SK-N-SH (cell line): ENCODE measurements around the gene SLC1A7. TPM values are rescaled to one million over a fixed set of nuclear protein-coding genes. Genes with fewer than 3 reads are reported as not detected.

Experiments
- CTCF ChIA-PET: fragments of 300-600, 350-600 bp; formaldehyde crosslinking; extraction: SDS; loops from one replicate; lab custom pipeline; 2021; lab: Yijun Ruan, JAX
- POLR2A ChIA-PET: fragments of 350-600 bp; sonication (Branson Sonifier 250); formaldehyde crosslinking; extraction: SDS; loops from one replicate; lab custom pipeline; 2020; ENCODE audit warnings: antibody characterized with exemption, inconsistent platforms; lab: Yijun Ruan, JAX
- DNase-seq: peaks from one replicate; pipeline ENCODE4 v3.0.0; 2012
- H2AFZ ChIP-seq: fragments of 200-600 bp; sonication (generic); 2 replicates; pipeline ENCODE4 v1.8.1; 2016; ENCODE audit warnings: antibody characterized with exemption, mild to moderate bottlenecking, low read depth
- H3F3A ChIP-seq: fragments of 200-600 bp; sonication (generic); replicated peaks from 2 replicates; pipeline ENCODE3; 2016; ENCODE audit warnings: antibody characterized with exemption, mild to moderate bottlenecking; ENCODE audit not compliant: insufficient read depth
- H3K27ac ChIP-seq, 2 experiments: fragments of 200-500 bp in 1 of 2; fragments of 200-600 bp in 1 of 2; sonication (Bioruptor generic) in 1 of 2; sonication (generic), shearing (Covaris generic) in 1 of 2; 2 replicates each; pipeline versions ENCODE4 v1.5.1 to v1.6.1; 2014 to 2016; ENCODE audit warnings: low read depth in 2 of 2, inconsistent platforms in 1 of 2, low read length in 1 of 2, mild to moderate bottlenecking in 1 of 2, mixed read lengths in 1 of 2
- H3K27me3 ChIP-seq: fragments of 200-600 bp; sonication (generic), shearing (Covaris generic); 2 replicates; pipeline ENCODE4 v1.6.1; 2016; ENCODE audit warnings: mixed run types; ENCODE audit not compliant: insufficient read depth
- H3K36me3 ChIP-seq, 2 experiments: fragments of 200-500 bp in 1 of 2; fragments of 200-600 bp in 1 of 2; sonication (Bioruptor generic) in 1 of 2; sonication (generic) in 1 of 2; replicated peaks in 1 of 2; 2 replicates each; pipeline versions ENCODE3 to v1.5.1; 2014 to 2016; ENCODE audit warnings: low read length in 1 of 2, mild to moderate bottlenecking in 1 of 2; ENCODE audit not compliant: insufficient read depth in 2 of 2, control insufficient read depth in 1 of 2
- H3K4me1 ChIP-seq, 2 experiments: fragments of 200-500 bp in 1 of 2; fragments of 200-600 bp in 1 of 2; sonication (Bioruptor generic) in 1 of 2; sonication (generic), shearing (Covaris generic) in 1 of 2; 2 replicates each; pipeline versions ENCODE4 v1.5.1 to v1.6.1; 2014 to 2016; ENCODE audit warnings: low read depth in 1 of 2, low read length in 1 of 2, mixed run types in 1 of 2; ENCODE audit not compliant: insufficient read depth in 2 of 2, control insufficient read depth in 1 of 2
- H3K4me2 ChIP-seq: fragments of 200-600 bp; sonication (generic), shearing (Covaris generic); 2 replicates; pipeline ENCODE4 v1.6.1; 2017; ENCODE audit warnings: mixed run types
- H3K4me3 ChIP-seq, 2 experiments: fragments of 200-500 bp in 1 of 2; fragments of 200-600 bp in 1 of 2; sonication (Bioruptor generic) in 1 of 2; sonication (generic), shearing (Covaris generic) in 1 of 2; 2 replicates each; pipeline versions ENCODE4 v1.5.1 to v1.8.1; 2014 to 2016; ENCODE audit warnings: low read depth in 2 of 2, inconsistent platforms in 1 of 2, low read length in 1 of 2, mild to moderate bottlenecking in 1 of 2, mixed read lengths in 1 of 2, moderate library complexity in 1 of 2
- H3K79me2 ChIP-seq: fragments of 200-600 bp; sonication (generic); 2 replicates; pipeline ENCODE4 v1.8.1; 2017; ENCODE audit warnings: mild to moderate bottlenecking; ENCODE audit not compliant: insufficient read depth
- H3K9ac ChIP-seq: fragments of 200-600 bp; sonication (generic); 2 replicates; pipeline ENCODE4 v1.6.1; 2017; ENCODE audit warnings: mixed run types
- H3K9me2 ChIP-seq: fragments of 200-600 bp; sonication (generic); 2 replicates; pipeline ENCODE4 v1.6.1; 2017; ENCODE audit warnings: mixed run types
- H3K9me3 ChIP-seq: fragments of 200-600 bp; sonication (generic); 2 replicates; pipeline ENCODE4 v1.6.1; 2017; ENCODE audit warnings: mixed run types, mild to moderate bottlenecking, moderate library complexity
- H4K20me1 ChIP-seq: fragments of 200-600 bp; sonication (generic); 2 replicates; pipeline ENCODE4 v1.6.1; 2017; ENCODE audit warnings: mild to moderate bottlenecking, mixed run types; ENCODE audit not compliant: insufficient read depth
- EP300 ChIP-seq, 2 experiments: IDR thresholded peaks; 2 replicates each; pipeline versions ENCODE4 v1.4.0 to v1.6.1; 2012; ENCODE audit warnings: borderline replicate concordance in 1 of 2, low read depth in 1 of 2, low read length in 1 of 2
- FOXM1 ChIP-seq: IDR thresholded peaks from 2 replicates; pipeline ENCODE4 v1.4.0; 2012; ENCODE audit warnings: low read depth, mild to moderate bottlenecking
- GABPA ChIP-seq: IDR thresholded peaks from 2 replicates; pipeline ENCODE4 v1.4.0; 2012; ENCODE audit warnings: low read depth, mild to moderate bottlenecking
- GATA2 ChIP-seq: sonication (generic); formaldehyde crosslinking; IDR thresholded peaks from 2 replicates; pipeline ENCODE4 v1.5.0; 2020; ENCODE audit warnings: mild to moderate bottlenecking, missing genetic modification reagents
- MEF2A ChIP-seq: IDR thresholded peaks from 2 replicates; pipeline ENCODE4 v1.4.0; 2012; ENCODE audit warnings: low read depth, borderline replicate concordance
- MXI1 ChIP-seq: IDR thresholded peaks from 2 replicates; pipeline ENCODE4 v1.6.1; 2012; ENCODE audit warnings: mild to moderate bottlenecking, low read depth, low read length, improper control_type of control experiment
- NRF1 ChIP-seq: IDR thresholded peaks from 2 replicates; pipeline ENCODE4 v1.6.1; 2012; ENCODE audit warnings: low read depth, mild to moderate bottlenecking, low read length
- POLR2AphosphoS5 ChIP-seq: IDR thresholded peaks from 2 replicates; pipeline ENCODE4 v1.6.1; 2012; ENCODE audit warnings: low read depth, low read length
- SIN3A ChIP-seq: IDR thresholded peaks from 2 replicates; pipeline ENCODE4 v1.6.1; 2012; ENCODE audit warnings: low read depth, mild to moderate bottlenecking, low read length, moderate library complexity, borderline replicate concordance
- TAF1 ChIP-seq: IDR thresholded peaks from 2 replicates; pipeline ENCODE4 v1.6.1; 2012; ENCODE audit warnings: low read depth, mild to moderate bottlenecking, low read length, moderate library complexity, borderline replicate concordance
- WGBS: methylation state at CpG from one replicate; pipeline ENCODE4 v1.1.6; 2017; ENCODE audit warnings: low lambda C conversion rate; 5-methylcytosine and 5-hydroxymethylcytosine counted together
- polyA plus RNA-seq, 3 experiments: library from polyadenylated mRNA; depleted of rRNA; stranded (reverse); fragments of >200 nt; gene quantifications; 2 replicates each; pipeline ENCODE4 v1.2.3, GENCODE V29; 2012
- TF ChIP-seq, protein P1 (sequence below): IDR thresholded peaks from 2 replicates; pipeline ENCODE4; 2012
- TF ChIP-seq, protein P2 (sequence below): fragments of 200-600 bp; sonication (generic); IDR thresholded peaks from 2 replicates; pipeline ENCODE4 v1.6.1; 2017; ENCODE audit warnings: antibody characterized with exemption, mild to moderate bottlenecking, moderate library complexity
- TF ChIP-seq, protein P3 (sequence below): IDR thresholded peaks from 2 replicates; pipeline ENCODE4 v1.4.0; 2012; ENCODE audit warnings: low read depth, borderline replicate concordance
- TF ChIP-seq, protein P4 (sequence below): IDR thresholded peaks from 2 replicates; pipeline ENCODE4 v1.4.0; 2012; ENCODE audit warnings: low read depth
- TF ChIP-seq, protein P5 (sequence below): fragments of 150-350 bp; IDR thresholded peaks from 2 replicates; pipeline ENCODE4 v1.6.1; 2017; ENCODE audit warnings: antibody characterized with exemption, low read length, low read depth, borderline replicate concordance

The SLC1A7 gene
- polyA plus RNA-seq, 1 of the 3 experiments (the other 2 are of a cell fraction): not detected

DNA sequence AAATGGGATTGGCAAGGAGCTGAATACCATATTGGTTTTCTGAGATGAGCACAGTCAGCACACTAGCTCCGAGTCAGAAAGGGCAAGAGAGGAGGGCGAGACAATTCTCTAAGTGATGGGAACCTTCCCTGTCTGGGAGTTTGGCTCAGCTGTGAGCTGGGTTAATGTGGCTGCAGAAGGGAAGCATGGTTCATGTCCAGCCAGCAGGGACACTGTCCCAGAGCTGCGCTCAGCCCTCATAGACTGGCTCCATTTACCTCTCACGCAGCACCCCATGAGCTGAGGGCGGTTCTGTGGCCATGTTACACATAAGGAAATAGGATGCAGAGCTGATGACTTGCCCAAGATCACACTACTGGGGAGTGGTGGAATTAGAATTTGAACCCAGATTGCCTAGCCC, 38.5 kb upstream of the SLC1A7 start:
- no peaks in the 10 kb centered on the region for H3K27me3 ChIP-seq
- no peak for DNase-seq
- no peaks in the 10 kb centered on the region for H4K20me1 ChIP-seq
- H3F3A ChIP-seq: no peaks in the 10 kb centered on the region
- H3K36me3 ChIP-seq: no peaks in the 10 kb centered on the region
- H3K4me1 ChIP-seq: peaks cover 7 to 12% of the 10 kb centered on the region in 2 experiments; a peak in 2 of 4 replicates
- no peak overlapping the region for H3K4me2 ChIP-seq
- no peak overlapping the region for H3K27ac ChIP-seq
- H3K9ac ChIP-seq: no peak overlapping the region
- POLR2A ChIA-PET: interaction anchor here (1.2 kb wide), 1 partner anchor 478 kb away, joined by 3 read pairs; no protein-coding TSS in a partner anchor
- 95% methylated on average over 2 of the region's 5 CpGs for WGBS
- no peak overlapping the region for H3K4me3 ChIP-seq
- no peak overlapping the region for H2AFZ ChIP-seq
- no peaks in the 10 kb centered on the region for H3K9me2 ChIP-seq
- H3K79me2 ChIP-seq: no peaks in the 10 kb centered on the region
- TF ChIP-seq POLR2AphosphoS5 (no peak), SIN3A (no peak), GATA2 (no peak), MEF2A (no peak), EP300 (IDR thresholded peaks at IDR 0.05; ENCODE audit: borderline replicate concordance in 1 of 2, low read depth in 1 of 2, low read length in 1 of 2) (no peak), GABPA (no peak), MXI1 (no peak), TAF1 (no peak), NRF1 (no peak), FOXM1 (no peak)
- TF ChIP-seq, protein P1, sequence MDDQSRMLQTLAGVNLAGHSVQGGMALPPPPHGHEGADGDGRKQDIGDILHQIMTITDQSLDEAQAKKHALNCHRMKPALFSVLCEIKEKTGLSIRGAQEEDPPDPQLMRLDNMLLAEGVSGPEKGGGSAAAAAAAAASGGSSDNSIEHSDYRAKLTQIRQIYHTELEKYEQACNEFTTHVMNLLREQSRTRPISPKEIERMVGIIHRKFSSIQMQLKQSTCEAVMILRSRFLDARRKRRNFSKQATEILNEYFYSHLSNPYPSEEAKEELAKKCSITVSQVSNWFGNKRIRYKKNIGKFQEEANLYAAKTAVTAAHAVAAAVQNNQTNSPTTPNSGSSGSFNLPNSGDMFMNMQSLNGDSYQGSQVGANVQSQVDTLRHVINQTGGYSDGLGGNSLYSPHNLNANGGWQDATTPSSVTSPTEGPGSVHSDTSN: no peak
- TF ChIP-seq, protein P2, sequence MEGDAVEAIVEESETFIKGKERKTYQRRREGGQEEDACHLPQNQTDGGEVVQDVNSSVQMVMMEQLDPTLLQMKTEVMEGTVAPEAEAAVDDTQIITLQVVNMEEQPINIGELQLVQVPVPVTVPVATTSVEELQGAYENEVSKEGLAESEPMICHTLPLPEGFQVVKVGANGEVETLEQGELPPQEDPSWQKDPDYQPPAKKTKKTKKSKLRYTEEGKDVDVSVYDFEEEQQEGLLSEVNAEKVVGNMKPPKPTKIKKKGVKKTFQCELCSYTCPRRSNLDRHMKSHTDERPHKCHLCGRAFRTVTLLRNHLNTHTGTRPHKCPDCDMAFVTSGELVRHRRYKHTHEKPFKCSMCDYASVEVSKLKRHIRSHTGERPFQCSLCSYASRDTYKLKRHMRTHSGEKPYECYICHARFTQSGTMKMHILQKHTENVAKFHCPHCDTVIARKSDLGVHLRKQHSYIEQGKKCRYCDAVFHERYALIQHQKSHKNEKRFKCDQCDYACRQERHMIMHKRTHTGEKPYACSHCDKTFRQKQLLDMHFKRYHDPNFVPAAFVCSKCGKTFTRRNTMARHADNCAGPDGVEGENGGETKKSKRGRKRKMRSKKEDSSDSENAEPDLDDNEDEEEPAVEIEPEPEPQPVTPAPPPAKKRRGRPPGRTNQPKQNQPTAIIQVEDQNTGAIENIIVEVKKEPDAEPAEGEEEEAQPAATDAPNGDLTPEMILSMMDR: no peak
- TF ChIP-seq, protein P3, sequence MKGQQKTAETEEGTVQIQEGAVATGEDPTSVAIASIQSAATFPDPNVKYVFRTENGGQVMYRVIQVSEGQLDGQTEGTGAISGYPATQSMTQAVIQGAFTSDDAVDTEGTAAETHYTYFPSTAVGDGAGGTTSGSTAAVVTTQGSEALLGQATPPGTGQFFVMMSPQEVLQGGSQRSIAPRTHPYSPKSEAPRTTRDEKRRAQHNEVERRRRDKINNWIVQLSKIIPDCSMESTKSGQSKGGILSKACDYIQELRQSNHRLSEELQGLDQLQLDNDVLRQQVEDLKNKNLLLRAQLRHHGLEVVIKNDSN: no peak
- TF ChIP-seq, protein P4, sequence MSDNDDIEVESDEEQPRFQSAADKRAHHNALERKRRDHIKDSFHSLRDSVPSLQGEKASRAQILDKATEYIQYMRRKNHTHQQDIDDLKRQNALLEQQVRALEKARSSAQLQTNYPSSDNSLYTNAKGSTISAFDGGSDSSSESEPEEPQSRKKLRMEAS: no peak
- TF ChIP-seq, protein P5, sequence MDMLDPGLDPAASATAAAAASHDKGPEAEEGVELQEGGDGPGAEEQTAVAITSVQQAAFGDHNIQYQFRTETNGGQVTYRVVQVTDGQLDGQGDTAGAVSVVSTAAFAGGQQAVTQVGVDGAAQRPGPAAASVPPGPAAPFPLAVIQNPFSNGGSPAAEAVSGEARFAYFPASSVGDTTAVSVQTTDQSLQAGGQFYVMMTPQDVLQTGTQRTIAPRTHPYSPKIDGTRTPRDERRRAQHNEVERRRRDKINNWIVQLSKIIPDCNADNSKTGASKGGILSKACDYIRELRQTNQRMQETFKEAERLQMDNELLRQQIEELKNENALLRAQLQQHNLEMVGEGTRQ: no peak
- no peaks in the 10 kb centered on the region for H3K9me3 ChIP-seq
- CTCF ChIA-PET: interaction anchor here (0.9 to 9.7 kb wide), 13 partner anchors 9 to 275 kb away, joined by 3 to 65 read pairs (median 4); partner anchors contain the start of gene CPT2
